ENCODE data around the gene XYLB. TPM values are rescaled to one million over a fixed set of nuclear protein-coding genes. Genes with fewer than 3 reads are reported as not detected.

XYLB gene
- polyA plus RNA-seq, 1 donor from 2014 or later: 0.50 TPM

- no peak overlapping the region for H3K27ac ChIP-seq (ENCODE audit: low read length)
- H3K79me2 ChIP-seq (replicated peaks; ENCODE audit: insufficient read depth, low read length): no peaks in the 10 kb centered on the region
- no peak overlapping the region for H3K4me3 ChIP-seq (ENCODE audit: low read length)
- H3K4me2 ChIP-seq (ENCODE audit: low read length): no peak overlapping the region
- no peaks in the 10 kb centered on the region for H3F3A ChIP-seq (ENCODE audit: insufficient read depth, low read length, poor library complexity, severe bottlenecking)
- no peaks in the 10 kb centered on the region for H3K36me3 ChIP-seq (ENCODE audit: insufficient read depth, low read length)
- no peak for TF ChIP-seq CTCF (IDR thresholded peaks at IDR 0.05; ENCODE audit: poor library complexity, severe bottlenecking)
- no peak for TF ChIP-seq RAD21 (conservative IDR thresholded peaks at IDR 0.05)
- TF ChIP-seq REST (IDR thresholded peaks at IDR 0.05; ENCODE audit: borderline replicate concordance): no peak
- TF ChIP-seq MXI1 (conservative IDR thresholded peaks at IDR 0.05; ENCODE audit: poor library complexity, severe bottlenecking): no peak
- no peak for TF ChIP-seq EP300 (conservative IDR thresholded peaks at IDR 0.05; ENCODE audit: poor library complexity, severe bottlenecking)
- no peak for TF ChIP-seq TAF1 (IDR thresholded peaks at IDR 0.05; ENCODE audit: low read depth)
- TF ChIP-seq POLR2AphosphoS5 (IDR thresholded peaks at IDR 0.05): no peak
- TF ChIP-seq EZH2 (IDR thresholded peaks at IDR 0.05; ENCODE audit: borderline replicate concordance, insufficient read depth, low read length, poor library complexity, severe bottlenecking): no peak
- TF ChIP-seq SMC3 (conservative IDR thresholded peaks at IDR 0.05; ENCODE audit: poor library complexity): no peak
- no peaks in the 10 kb centered on the region for H3K9me3 ChIP-seq (ENCODE audit: low read length)
- no peaks in the 10 kb centered on the region for H3K9me2 ChIP-seq (ENCODE audit: insufficient read depth, low read length)
- no peak overlapping the region for H2AFZ ChIP-seq (ENCODE audit: low read depth, low read length)
- no peaks in the 10 kb centered on the region for H3K27me3 ChIP-seq (ENCODE audit: insufficient read depth, low read depth, low read length)
- H4K20me1 ChIP-seq (ENCODE audit: insufficient read depth): no peaks in the 10 kb centered on the region
- H3K9ac ChIP-seq (ENCODE audit: low read length): no peak overlapping the region
Observed at GRCh38 chr3:38382506-38383080, 36.0 kb downstream of the XYLB start.

- H3K4me3 ChIP-seq (ENCODE audit: low read length): no peak overlapping the region
Observed at GRCh38 chr3:38383156-38383875, 36.7 kb downstream of the XYLB start.

More at GRCh38 chr3:38383156-38383875, 36.7 kb downstream of the XYLB start:
- no peaks in the 10 kb centered on the region for H3K79me2 ChIP-seq (replicated peaks; ENCODE audit: insufficient read depth, low read length)
- no peaks in the 10 kb centered on the region for H4K20me1 ChIP-seq (ENCODE audit: insufficient read depth)
- H3K27me3 ChIP-seq (ENCODE audit: insufficient read depth, low read depth, low read length): no peaks in the 10 kb centered on the region
- H3K9me3 ChIP-seq (ENCODE audit: low read length): no peaks in the 10 kb centered on the region
- H3K27ac ChIP-seq (ENCODE audit: low read length): no peak overlapping the region
- H3F3A ChIP-seq (ENCODE audit: insufficient read depth, low read length, poor library complexity, severe bottlenecking): no peaks in the 10 kb centered on the region
- TF ChIP-seq TAF1 (IDR thresholded peaks at IDR 0.05; ENCODE audit: low read depth): no peak
- TF ChIP-seq MXI1 (conservative IDR thresholded peaks at IDR 0.05; ENCODE audit: poor library complexity, severe bottlenecking): no peak
- TF ChIP-seq EP300 (conservative IDR thresholded peaks at IDR 0.05; ENCODE audit: poor library complexity, severe bottlenecking): no peak
- TF ChIP-seq RAD21 (conservative IDR thresholded peaks at IDR 0.05): no peak
- TF ChIP-seq SMC3 (conservative IDR thresholded peaks at IDR 0.05; ENCODE audit: poor library complexity): no peak
- TF ChIP-seq POLR2AphosphoS5 (IDR thresholded peaks at IDR 0.05): no peak
- no peak for TF ChIP-seq EZH2 (IDR thresholded peaks at IDR 0.05; ENCODE audit: borderline replicate concordance, insufficient read depth, low read length, poor library complexity, severe bottlenecking)
- no peak for TF ChIP-seq REST (IDR thresholded peaks at IDR 0.05; ENCODE audit: borderline replicate concordance)
- no peak for TF ChIP-seq CTCF (IDR thresholded peaks at IDR 0.05; ENCODE audit: poor library complexity, severe bottlenecking)
- no peaks in the 10 kb centered on the region for H3K9me2 ChIP-seq (ENCODE audit: insufficient read depth, low read length)
- H3K4me2 ChIP-seq (ENCODE audit: low read length): no peak overlapping the region
- H3K36me3 ChIP-seq (ENCODE audit: insufficient read depth, low read length): no peaks in the 10 kb centered on the region
- no peak overlapping the region for H2AFZ ChIP-seq (ENCODE audit: low read depth, low read length)
- H3K9ac ChIP-seq (ENCODE audit: low read length): no peak overlapping the region
